Right atrium auricular region (tissue), 2 donors: ENCODE measurements around the gene ANKRD33B. TPM values are rescaled to one million over a fixed set of nuclear protein-coding genes. Genes with fewer than 3 reads are reported as not detected.

Experiments used
- DNase-seq: peaks from one replicate; pipeline ENCODE4 v3.0.0-alpha.2; 2019; ENCODE audit warnings: low spot score
- H3K27ac ChIP-seq, 2 donors: fragments of 200-600 bp; sonication (generic); 1 replicate in 1 of 2; 2 replicates in 1 of 2; pipeline ENCODE4 v1.5.1; 2016 to 2019
- H3K27me3 ChIP-seq, 2 donors: fragments of 200-600 bp; sonication (generic); one replicate each; pipeline versions ENCODE4 v1.5.1 to v1.6.0; 2017 to 2019
- H3K36me3 ChIP-seq: fragments of 200-600 bp; sonication (generic); one replicate; pipeline ENCODE4 v1.5.1; 2016
- H3K4me1 ChIP-seq, 2 donors: fragments of 200-600 bp; sonication (generic); one replicate each; pipeline versions ENCODE4 v1.5.1 to v1.6.0; 2017 to 2019
- H3K4me3 ChIP-seq, 2 donors: fragments of 200-600 bp; sonication (generic); 1 replicate in 1 of 2; 2 replicates in 1 of 2; pipeline ENCODE4 v1.5.1; 2017 to 2019; ENCODE audit warnings: mild to moderate bottlenecking in 1 of 2, moderate library complexity in 1 of 2
- H3K9me3 ChIP-seq, 2 donors: fragments of 200-600 bp; sonication (generic); one replicate each; pipeline ENCODE4 v1.5.1; 2019
- total RNA-seq, 2 donors: library from RNA; depleted of rRNA; stranded (reverse); fragments of >200 nt; gene quantifications; one replicate each; pipeline ENCODE4 v1.1.0, GENCODE V29; 2016
- TF ChIP-seq, protein P1 (sequence below), 2 donors: fragments of 200-600 bp; sonication (generic); IDR thresholded peaks; one replicate each; pipeline ENCODE4 v1.5.1; 2019; ENCODE audit warnings: antibody characterized with exemption in 2 of 2

ANKRD33B gene
- total RNA-seq, 2 donors from 2014 or later = 1.2 to 4.7 TPM

DNA sequence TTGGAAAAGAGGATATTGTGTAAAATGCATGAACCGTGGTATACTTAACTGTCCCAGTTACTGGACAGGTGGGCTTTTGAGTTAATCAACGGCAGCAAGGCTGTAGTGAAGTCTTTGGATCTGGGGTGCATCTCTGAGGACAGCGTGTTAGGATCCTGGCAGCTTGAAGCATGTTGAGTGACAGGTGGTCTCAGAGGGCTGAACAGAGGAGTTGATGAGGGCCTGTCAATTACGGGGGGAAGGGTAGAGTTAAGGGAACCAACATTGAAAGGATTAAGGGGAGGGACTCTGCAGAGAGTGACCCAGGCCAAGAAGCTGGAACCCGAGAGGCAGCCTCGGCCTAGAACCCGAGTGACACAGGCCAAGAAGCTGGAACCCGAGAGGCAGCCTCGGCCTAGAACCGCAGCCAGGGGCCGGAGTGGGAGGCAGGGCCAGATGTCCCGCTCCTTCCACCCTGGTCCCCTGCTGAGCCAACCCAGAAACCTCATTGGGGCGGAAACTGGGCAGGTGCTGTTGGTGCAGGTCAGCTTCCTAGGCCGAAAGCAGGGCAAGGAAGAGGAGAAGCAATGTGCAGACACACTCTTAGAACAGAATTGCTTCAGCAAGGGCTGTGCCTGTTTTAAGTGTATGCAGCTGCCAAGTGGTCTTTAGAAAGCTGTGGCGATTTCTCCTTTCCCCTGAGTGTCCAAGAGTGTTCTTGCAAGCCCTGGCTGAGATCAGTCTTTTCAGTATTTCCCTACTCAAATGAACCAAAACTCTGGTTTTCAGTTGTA, 62.0 kb downstream of the ANKRD33B start:
- peaks cover 0 to 7% of the 10 kb centered on the region in 2 donors for H3K9me3 ChIP-seq
- H3K27me3 ChIP-seq = no peaks in the 10 kb centered on the region
- TF ChIP-seq, protein P1, sequence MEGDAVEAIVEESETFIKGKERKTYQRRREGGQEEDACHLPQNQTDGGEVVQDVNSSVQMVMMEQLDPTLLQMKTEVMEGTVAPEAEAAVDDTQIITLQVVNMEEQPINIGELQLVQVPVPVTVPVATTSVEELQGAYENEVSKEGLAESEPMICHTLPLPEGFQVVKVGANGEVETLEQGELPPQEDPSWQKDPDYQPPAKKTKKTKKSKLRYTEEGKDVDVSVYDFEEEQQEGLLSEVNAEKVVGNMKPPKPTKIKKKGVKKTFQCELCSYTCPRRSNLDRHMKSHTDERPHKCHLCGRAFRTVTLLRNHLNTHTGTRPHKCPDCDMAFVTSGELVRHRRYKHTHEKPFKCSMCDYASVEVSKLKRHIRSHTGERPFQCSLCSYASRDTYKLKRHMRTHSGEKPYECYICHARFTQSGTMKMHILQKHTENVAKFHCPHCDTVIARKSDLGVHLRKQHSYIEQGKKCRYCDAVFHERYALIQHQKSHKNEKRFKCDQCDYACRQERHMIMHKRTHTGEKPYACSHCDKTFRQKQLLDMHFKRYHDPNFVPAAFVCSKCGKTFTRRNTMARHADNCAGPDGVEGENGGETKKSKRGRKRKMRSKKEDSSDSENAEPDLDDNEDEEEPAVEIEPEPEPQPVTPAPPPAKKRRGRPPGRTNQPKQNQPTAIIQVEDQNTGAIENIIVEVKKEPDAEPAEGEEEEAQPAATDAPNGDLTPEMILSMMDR (IDR thresholded peaks at IDR 0.05) = no peak
- H3K4me1 ChIP-seq = peaks cover 0 to 24% of the 10 kb centered on the region in 2 donors
- H3K4me3 ChIP-seq = no peak overlapping the region
- DNase-seq = no peak
- H3K36me3 ChIP-seq = no peaks in the 10 kb centered on the region
- no peak overlapping the region for H3K27ac ChIP-seq

DNA sequence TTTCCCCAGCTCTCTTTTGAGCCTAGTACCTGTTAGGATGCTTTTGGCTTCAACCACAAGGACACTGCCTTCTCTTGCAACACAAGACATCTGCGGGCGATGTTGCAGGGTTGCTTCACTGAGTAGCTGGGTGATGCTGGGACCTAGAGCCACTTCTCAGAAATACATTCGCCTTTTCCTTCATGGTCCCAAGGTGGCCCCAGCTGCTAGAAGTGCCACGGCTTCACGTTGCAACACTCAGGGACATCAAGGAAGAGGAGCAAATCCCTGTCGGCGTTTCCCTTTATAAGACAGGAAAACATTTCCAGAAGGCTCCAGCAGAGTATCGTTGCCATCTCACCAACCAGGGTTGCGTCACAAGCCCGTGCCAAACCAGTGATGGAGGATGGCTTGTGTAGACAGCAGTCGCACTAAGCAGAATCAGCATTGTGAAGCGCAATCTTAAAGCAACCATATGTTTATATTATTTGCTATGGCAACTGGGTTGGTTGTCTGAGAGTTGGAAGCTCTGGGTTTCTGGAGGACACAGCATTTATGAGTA, 62.7 kb downstream of the ANKRD33B start:
- H3K4me3 ChIP-seq = no peak overlapping the region
- peaks cover 0 to 24% of the 10 kb centered on the region in 2 donors for H3K4me1 ChIP-seq
- no peak for DNase-seq
- H3K27ac ChIP-seq = peak overlapping the region in 1 of 2 donors; percentile 55
- no peaks in the 10 kb centered on the region for H3K36me3 ChIP-seq
- no peaks in the 10 kb centered on the region for H3K27me3 ChIP-seq
- peaks cover 0 to under 1% of the 10 kb centered on the region in 2 donors for H3K9me3 ChIP-seq
- TF ChIP-seq, protein P1 (IDR thresholded peaks at IDR 0.05) = no peak

DNA sequence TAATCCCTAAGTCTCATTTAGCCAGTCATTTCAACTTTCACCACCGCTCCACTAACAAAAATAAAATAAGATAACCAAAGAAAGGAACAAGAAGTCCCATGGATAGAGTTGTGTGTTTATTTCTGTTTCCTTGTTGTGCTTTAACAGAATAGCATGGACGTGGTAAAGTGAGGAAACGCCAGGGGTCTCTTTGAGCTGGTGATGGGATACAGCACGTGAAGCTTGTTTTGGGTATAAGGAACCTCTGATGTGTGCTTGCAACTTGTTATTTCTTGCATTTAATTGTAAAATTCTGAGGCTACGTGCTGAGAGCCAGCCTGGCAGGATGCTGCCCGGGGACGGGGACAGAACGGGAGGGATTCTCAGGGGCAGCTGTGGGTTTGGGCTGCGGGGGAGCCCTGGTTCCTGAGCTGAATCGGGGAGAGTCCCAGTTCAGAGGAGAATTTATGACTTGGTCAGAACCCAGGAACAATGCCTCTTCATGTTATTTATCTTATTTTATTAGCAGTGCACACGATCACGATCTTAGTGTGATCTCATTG, 63.4 kb downstream of the ANKRD33B start:
- Histone ChIP-seq H3K36me3 (no peaks in the 10 kb centered on the region), H3K4me1 (peaks cover 0 to 24% of the 10 kb centered on the region in 2 donors), H3K4me3 (peak overlapping the region; percentile 18 to 36), H3K9me3 (no peaks in the 10 kb centered on the region), H3K27ac (peak overlapping the region; percentile 55 to 77), H3K27me3 (no peaks in the 10 kb centered on the region)
- DNase-seq = no peak
- TF ChIP-seq, protein P1 (IDR thresholded peaks at IDR 0.05) = no peak

- DNase-seq = no peak
- no peaks in the 10 kb centered on the region for H3K27me3 ChIP-seq
- no peak overlapping the region for H3K4me3 ChIP-seq
- H3K9me3 ChIP-seq = no peaks in the 10 kb centered on the region
- H3K36me3 ChIP-seq = no peaks in the 10 kb centered on the region
- no peak overlapping the region for H3K27ac ChIP-seq
- TF ChIP-seq, protein P1 (IDR thresholded peaks at IDR 0.05) = no peak
- peaks cover 0 to 24% of the 10 kb centered on the region in 2 donors for H3K4me1 ChIP-seq
Measured at GRCh38 chr5:10628601-10629000, 64.7 kb downstream of the ANKRD33B start.

- TF ChIP-seq, protein P1 (IDR thresholded peaks at IDR 0.05) = no peak
- Histone ChIP-seq H3K4me1 (peaks cover 0 to 24% of the 10 kb centered on the region in 2 donors), H3K27me3 (no peaks in the 10 kb centered on the region), H3K9me3 (no peaks in the 10 kb centered on the region), H3K27ac (no peak overlapping the region), H3K4me3 (no peak overlapping the region), H3K36me3 (no peaks in the 10 kb centered on the region)
- no peak for DNase-seq
Measured at GRCh38 chr5:10629682-10630081, 65.8 kb downstream of the ANKRD33B start.
